Inflammatory macrophage treated with lipopolysaccharide for 1 hour (primary cell): Measurements from ENCODE around the gene PCCA.
"Not testable (repeated sequence)": the region's sequence is repeated elsewhere in the genome, so short reads cannot be mapped to it uniquely, and the experiment has no call there.

ENCODE experiments used
- DNase-seq, 2 donors: peaks; one replicate each; pipeline ENCODE4 v3.0.0-alpha.2; 2020 to 2022

Gene PCCA

DNA sequence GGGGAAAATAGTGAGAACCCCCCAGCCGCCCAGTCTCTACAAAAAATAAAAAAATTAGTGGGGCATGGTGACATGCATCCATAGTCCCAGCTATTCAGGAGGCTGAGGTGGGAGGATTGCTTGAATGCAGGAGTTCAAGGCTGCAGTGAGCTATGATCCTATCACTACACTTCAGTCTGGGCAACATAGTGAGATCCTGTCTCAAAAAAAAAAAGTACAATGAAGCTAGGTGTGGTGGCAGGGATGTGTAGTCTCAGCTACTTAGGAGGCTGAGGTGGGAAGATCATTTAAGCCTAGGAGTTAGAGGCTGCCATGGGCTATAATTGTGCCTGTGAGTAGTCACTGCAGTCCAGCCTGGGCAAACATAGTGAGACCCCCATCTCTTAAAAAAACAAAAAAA lies 8.9 kb downstream of the PCCA start:
- DNase-seq: no peak

DNA sequence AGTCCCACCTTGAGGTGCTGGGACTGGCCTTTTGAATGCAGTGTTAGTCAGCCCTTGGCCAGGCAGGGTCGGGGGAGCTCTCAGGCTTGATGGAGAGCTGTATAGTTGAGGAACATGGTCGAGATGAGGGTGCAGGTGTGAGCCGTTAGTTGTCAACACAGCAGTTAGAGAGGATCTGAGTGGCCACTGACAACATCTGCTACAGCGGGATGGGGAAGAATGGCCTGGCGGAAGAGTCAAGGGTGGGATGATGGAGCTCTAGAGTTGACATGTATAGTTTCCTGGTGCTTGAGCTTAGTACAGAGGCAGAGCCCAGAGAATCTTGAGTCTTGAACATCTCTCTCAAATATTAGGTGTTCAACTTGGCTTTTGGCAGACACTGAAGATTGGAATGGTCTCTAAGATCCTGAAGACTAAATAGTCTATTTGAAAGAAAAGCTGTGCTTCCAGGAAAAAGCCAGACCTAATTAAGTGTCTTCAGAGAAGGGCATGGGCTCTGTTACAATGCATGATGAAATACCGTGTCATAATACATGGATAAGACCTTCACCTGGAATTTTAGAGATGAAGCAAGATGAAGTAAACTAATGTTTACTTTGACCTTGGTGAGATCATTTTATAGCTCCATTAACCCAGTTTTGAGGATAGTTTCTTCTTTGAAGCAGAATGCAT lies 9.7 kb downstream of the PCCA start:
- no peak for DNase-seq

DNA sequence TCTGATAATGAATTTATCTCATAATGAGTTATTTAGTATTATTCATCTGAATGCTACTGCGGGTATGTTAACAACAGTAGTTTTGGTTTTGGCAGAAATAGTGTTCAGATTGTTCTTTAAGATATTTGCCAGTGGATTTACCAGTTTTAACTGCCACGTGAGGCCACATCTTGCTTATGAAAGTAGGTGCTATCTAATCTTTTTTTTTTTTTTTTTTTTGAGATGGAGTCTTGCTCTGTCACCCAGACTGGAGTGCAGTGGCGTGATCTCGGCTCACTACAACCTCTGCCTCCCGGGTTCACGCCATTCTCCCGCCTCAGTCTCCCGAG lies 10.2 kb downstream of the PCCA start:
- not testable (repeated sequence) for DNase-seq

DNA sequence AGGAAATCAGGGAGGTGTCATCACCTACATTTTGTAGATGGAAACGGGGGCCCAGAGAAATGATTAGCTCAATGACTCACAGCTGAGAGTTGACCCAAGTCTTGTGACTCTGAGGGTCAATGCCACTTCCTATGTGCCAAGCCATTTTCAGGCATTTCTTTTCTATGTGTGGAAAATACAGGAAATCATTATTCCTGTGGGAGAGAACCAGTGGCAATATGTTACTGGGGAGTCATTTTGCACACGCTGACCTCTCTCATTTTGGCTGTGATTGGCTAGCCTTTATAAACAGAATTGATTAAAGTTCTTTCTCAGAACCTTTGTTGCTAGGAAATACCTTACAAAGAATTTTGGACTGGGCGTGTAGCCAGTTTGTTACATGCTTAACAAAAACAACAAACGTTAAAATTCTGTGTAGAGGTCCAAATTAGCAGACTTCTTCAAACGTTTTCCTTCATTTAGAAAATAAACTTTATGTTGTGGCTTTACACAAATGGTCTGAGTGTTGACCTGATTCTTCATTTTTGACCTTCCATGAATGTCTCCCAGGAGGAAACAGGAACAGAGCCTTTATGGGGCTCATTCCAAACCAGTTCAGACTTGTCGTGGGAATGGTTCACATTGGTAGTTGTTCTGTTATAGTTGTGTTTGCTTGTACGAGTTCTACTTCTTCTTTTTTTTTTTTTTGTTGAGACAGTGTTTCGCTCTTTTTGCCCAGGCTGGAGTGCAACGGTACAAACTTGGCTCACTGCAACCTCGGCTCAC lies 11.4 kb downstream of the PCCA start:
- peak in 1 of 2 donors; percentile 34 for DNase-seq

DNA sequence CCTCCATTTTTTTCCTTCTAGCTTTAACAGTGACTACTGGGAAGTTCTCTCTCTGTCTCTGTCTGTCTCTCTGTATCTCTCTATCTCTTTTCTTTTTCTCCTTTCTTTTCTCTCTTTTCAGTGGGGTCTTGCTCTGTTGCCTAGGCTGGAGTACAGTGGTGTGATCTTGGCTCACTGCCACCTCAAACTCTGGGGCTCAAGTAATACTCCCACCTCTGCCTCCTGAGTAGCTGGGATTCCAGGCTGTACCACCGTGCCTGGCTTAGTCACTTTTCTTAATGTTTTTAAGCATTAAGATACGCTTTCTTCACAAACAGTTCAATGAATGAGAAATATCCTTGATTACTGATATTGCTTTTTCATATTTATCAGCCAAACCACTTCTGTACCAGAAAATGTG lies 13.1 kb downstream of the PCCA start:
- DNase-seq: no peak

DNA sequence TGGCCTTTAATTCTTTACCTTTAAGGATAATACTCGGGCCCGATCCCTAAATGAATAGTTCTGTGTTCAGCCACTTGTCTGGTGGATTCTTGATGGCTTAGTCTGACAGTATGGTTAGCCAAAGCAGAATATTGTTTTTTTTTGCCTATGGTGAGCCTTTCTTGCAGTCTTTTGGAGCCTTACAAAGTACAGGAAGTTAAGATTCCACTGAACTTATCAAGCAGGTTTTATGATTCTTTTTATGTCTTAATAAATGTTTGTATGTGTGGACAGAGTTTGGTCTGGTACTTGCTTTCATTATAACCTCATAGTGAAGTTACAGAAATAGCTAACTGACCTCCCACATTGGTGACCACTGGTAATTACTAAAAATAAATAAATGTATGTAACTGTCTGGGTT lies 17.1 kb downstream of the PCCA start:
- no peak for DNase-seq

DNA sequence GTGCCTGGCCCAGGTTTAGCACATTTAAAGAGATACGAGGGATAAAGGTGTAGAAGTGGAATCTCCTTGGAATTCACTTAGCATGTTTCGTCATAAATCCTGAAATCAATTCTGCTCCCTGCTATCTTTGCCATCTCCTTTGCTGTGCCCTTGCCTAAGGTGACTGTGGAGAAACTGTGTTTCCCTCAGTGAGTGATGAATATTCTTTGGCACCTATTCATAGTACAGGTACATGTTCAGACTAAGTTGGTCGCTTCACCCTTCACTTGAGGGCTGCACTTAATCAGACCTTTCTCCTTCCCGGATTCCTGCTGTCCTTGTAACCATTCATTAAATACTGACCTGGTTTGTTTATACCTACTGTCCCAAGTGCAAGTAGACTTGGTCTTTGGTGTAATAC lies 17.8 kb downstream of the PCCA start:
- DNase-seq: no peak

DNA sequence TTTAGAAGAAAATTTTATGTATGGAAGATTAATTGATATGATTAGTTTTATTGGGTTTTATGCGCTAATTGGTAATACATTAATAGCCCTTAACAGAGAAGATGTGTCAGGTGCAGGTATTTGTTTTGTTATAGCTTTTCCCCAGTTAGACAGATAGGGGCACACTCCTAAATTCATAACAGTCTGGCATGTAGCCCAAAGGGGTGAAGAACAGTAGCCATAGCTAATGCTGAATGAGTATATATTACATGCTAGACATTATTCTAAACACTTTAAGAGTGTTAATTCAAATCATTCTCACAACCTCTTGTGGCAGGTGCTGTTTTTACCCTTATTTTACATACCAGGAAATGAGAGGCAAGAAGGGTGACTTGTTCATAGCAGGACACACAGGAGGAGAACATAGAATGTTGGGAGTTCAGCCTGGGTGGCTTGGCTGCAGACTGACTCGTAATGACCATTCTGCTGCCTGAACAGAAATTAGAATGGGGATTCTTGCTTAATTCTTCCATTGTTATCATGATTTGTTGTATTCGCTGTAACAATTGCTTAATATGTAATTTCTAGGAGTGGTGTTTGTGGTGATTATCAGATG lies 20.1 kb downstream of the PCCA start:
- DNase-seq: no peak

DNA sequence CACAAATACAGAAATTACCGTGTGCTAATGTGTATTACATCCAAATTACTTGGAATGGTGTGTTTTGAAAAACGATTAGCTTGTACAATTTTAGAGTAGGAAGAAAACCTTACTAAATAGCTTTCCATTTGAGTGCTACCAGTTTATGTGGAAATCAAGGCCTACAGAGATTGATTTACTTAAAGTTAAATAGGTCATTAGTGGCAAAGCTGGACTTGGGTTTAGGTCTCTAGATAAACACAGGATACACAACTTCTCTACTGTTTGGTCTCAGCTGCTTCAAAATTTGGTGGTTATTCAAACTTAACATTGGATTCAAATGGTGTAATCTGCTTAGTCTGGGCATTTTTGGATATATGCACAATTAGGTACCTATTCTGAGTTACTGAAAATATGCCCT lies 21.4 kb downstream of the PCCA start:
- no peak for DNase-seq

DNA sequence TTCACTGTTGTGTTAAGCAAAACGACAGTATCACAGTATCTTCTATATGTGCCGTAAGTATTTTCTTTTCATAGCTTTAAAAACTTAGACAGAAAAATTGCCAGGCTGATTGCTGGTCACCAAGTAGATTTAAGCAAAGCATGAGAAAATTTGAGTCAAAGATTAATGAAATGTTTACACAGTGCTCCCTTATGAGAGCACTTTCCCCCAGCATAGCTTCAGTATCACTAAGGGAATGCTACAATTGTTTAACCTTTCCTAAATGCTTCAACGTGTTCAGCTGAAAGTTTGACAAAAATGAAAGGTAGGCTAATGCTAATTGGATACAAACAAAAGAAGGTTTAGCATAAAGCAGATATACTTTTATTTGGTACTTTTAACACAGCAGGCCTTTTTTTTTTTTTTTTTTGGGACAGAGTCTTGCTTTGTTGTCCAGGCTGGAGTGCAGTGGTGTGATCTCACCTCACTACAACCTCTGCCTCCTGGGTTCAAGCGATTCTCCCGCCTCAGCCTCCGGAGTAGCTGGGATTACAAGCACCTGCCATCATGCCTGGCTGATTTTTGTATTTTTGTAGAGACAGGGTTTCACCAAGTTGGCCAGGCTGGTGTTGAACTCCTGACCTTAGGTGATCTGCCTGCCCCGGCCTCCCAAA lies 23.4 kb downstream of the PCCA start:
- no peak for DNase-seq

DNA sequence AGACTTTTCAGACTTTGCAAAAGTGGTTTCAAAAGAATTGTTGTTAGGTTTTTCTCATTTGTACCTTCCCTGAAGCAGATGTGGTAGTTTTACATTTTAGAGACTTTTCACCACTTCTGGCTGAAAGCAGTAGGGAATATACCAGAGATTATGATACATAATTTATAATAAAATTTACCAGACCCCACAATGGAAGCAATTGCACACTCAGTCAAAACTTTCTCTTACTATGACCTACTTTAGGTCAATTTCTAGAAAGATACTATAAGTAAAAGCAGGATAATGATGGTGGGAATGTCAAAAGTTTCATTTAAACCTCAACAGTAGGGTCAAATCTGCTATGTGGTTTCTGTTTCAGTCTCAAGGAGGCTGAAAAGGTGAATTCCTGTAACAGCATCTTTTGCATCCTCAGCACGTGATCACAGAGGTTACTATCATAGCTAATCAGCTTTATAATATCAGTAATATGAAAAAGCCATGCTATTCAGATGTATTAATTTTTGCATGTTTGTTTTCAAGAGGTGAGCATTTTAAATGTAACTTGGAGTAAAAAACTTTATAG lies 26.9 kb downstream of the PCCA start:
- DNase-seq: no peak

DNA sequence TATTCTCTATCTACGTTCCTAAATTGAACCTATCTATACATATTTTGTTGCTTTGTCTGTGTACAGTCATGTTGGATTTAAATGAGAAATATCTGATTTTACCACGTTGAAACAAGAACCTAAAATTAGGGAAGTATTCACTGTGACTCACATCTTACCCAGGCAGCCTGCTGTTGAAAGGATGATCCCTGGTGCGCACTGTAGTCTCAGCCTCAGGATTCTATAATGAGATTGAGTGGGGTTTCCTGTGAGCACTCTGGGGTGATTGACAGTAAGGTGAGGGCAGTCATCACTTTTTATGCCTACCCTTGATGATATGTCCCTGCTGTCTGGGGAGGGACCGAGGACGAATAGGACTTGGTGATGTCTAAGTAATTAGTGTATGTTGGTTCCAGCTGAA lies 35.4 kb downstream of the PCCA start:
- peak; percentile 62 to 66 for DNase-seq

DNA sequence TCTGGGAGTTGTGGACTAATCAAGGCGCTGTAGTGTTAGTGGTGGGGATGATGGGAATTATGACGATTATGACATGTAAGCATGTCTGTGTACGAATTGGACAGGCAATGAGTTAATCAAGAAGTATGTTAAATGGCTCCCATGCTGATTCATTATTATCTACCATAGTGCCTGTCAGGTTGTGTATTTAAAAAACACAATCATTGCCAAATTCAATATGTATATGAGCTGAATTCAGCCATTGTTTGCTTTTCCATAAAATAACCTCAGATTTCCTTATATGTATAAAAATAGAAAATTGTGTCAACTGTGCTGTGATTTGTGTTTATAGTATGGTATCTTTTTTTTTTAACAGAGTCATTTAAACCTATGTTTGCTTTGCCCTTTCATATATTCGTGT lies 37.1 kb downstream of the PCCA start:
- DNase-seq: no peak

DNA sequence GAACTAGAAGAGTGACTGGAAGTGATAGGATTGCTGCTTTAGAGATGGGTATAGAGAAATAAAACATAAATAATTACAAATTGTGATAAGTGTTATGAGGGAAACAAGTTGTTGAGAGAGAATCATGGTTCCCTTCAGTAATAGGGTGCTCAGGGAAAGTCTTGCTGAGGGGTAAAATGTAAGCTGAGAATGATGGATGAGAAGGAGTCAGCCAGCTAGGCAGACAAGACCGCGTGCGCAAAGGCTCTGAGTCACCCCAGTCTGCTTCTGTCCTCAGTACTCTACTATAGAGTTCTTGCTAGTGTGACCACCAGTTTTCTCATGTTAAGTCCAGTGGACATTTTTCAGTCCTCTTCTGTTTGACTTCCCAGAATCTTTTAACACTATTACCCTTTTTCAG lies 39.5 kb downstream of the PCCA start:
- no peak for DNase-seq

DNA sequence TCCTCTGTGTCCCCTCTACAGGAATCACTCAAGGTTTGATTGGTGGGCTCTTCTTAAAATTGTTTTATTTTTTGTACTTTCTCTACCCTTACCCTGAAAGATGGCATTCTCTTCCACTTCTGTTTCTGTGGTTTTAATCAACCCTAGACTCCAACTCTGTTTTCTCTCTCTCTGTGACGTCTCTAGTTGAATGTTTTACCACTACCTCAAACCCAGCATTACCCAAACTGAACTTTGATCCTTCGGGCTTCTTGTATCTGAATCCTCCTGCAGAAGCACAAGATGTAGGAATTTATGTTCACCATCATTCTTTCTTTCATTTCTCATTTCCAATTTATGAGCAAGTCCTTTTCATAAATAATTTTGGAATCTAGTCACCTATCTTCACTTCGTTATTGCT lies 39.9 kb downstream of the PCCA start:
- no peak for DNase-seq

DNA sequence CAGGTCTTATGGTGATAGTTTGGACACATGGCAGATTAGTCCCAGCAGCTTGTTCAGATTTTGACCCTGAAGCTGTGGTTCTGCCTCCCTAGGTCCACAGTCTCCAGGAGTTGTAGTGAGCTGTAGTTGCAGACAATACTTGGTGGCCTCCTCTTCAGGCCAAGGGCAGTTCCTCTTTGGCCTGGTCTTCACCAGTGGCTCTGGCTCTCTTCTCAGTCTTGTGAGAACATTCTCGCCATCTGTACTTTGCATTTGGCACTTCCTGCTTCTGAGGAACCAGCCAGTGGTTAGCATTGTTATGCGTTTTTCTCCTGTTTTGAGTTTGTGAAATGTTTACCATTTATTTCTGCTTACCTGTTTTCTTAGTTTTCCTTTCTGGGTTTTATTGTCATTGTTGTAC lies 40.7 kb downstream of the PCCA start:
- peak; percentile 49 to 56 for DNase-seq

DNA sequence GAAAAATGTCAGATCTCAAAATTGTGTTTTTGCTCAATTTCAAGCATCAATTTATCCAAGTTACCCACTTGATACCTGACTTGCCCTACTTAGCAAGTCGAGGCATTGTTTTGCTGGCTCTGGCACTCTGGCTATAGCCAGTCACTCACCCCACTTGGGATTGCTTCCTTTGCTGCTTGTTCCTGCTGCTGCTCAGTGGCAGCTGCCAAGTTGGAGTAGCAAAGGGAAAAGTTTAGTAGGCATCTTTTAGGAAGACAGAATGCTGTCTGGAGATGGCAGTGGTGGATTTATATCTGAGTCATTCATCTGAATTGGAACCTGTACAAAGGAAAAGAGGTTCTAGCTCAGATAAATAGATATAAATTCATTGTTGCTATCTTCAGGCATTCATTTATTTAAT lies 41.2 kb downstream of the PCCA start:
- no peak for DNase-seq

DNA sequence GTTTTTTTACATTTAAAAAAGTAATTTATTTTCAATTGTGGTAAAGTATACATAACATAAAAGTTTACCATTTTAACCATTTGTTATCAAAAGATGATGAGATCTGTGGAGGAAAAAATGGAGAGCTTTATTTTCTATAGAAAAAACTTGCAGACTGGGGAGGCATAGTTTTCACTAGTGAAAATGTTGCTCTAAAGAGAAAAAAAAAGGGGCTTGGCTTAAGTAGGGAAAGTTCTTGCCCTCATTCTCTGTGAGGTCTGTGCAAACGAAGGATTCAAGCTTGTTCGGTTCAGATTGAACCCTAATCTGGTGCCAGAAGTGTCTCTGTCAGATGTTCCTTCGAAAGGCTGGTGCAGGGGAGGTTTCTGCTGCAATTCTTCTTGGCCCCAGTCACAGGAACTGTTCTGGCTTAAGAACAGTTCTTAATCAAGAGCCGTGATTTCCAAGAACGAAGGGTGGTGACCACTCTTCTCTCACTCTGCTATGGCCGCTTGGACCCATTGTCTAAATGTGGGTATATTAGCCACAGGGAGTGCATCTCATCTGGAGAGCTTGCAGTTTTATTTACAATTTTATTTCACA lies 42.1 kb downstream of the PCCA start:
- no peak for DNase-seq

DNA sequence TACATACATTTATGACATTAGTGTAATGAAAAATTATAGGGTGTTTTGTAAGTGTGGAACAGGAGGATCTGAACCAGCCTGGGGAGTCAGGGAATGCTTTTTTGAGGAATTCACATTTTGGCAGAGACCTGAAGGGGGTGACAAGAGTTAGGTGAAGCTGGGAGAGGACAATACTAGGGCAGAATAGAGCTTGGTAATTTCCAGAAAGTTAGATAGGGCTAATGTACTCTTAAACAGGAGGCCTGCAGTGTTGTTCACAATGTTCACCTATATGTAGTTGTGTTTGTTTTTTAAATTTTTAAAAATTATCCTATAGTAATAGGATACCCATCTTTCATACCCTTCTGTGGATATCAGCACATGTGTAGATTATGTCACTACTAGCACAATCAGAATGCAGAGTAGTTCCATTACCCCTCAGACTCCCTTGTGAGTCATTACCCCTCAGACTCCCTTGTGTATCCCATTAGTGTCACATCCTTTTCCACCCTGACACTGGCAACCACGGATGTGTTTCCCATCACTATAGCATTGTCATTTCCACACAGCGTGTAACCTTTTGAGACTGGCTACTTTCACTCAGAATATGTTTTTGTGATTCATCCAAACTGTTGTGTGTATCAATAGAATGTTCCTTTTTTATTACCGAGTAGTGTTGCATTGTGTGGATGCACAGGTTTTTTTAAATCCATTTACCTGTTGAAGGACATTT lies 43.1 kb downstream of the PCCA start:
- peak; percentile 55 to 59 for DNase-seq

DNA sequence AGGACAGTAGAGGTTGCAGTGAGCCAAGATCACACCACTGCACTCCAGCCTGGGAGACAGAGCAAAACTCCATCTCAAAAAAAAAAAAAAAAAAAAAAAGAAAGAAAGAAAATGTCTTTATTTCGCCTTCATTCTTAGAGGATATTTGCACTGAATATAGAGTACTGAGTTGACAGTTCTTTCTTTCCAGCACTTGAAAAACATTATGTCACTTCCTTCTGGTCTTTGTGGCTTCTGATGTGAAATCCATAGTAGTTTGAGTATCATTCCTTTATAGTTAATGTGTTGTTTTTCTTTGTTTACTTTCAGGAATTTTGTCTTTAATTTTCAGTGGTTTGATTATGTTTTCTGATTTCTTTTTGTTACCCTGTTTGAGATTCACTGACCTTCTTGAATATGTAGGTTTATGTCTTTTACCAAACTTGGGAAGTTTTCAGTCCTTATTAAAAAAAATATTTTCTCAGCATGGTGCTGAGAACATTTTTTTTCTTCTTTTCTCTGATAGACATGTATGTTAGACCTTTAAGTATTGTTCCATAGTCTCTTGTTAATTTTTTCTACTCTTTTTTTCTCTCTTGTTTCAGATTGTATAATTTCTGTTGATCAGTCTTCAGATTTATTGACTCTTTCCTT lies 50.1 kb downstream of the PCCA start:
- DNase-seq: no peak

DNA sequence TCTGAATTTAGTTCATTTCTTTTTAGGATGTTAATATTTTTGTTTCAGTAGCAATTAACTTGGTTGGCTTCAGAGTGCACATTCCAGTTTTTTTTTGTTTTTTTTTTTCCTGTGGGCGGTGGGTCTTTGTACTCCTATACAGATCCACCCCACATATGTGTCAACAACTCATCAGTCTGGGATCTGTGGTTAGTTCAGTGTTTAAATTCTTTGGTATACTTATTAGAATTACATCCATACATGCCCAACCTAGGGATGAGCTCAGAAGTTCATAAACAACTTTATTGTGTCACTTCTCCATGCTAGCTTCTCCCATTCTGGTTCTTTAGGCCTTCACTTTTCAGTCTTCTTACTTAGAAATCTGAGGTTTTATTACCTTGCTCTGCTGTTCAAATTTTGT lies 50.9 kb downstream of the PCCA start:
- DNase-seq: no peak

DNA sequence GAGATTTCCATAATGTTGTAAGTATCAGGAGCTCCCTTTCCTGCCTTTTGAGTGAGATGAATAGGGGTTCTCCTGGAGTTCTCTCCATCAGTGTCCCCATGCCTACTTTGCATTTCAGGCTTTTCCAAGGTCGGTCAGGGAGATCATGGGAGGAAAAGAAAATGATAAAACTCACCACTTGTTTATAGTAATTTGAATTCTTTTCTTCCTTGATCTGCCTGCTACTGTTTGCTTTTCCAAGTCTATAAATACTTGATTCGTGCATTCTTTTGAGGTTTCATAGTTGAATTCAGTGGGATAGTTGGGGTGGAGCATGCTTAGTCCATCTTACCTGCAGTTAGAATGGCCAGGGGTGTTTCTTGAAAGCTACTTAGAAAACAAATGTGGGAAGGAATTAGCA lies 51.5 kb downstream of the PCCA start:
- DNase-seq: no peak
